Ramos (cell line): ENCODE results near the gene ARRB1.
"Not testable (repeated sequence)": the region's sequence is repeated elsewhere in the genome, so short reads cannot be mapped to it uniquely, and the experiment has no call there.

Source experiments
- in situ Hi-C: fragments of 300-500 bp; cut with MboI; formaldehyde crosslinking; loops from one replicate; pipeline ENCODE4 v1.14.3; 2022; ENCODE audit warnings: low sequenced_read_pairs; ENCODE audit not compliant: unreplicated experiment

ARRB1 gene

DNA sequence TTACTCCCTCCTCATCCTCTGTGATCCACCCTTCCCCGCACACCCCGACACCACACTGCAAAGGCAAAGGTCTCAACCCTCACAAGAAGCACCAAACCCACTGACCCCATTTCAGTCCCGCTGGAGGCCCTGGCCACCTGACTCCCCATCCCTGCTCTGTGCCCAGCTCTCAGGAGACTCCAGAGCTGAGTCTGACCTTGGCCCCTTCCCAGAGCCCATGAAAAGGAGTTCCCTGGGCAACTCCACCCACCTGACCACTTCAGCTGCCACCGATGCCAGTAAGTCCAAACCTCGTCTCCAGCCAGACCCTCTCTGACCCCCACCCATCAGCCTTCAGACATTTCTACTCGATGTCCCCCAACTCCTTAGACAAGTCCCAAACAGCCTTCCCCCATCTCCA lies 45.5 kb downstream of the ARRB1 start:
- in situ Hi-C loops: no loop called here

- in situ Hi-C loops: no loop called here
Measured at GRCh38 chr11:75305452-75305851, 46.0 kb downstream of the ARRB1 start.

DNA sequence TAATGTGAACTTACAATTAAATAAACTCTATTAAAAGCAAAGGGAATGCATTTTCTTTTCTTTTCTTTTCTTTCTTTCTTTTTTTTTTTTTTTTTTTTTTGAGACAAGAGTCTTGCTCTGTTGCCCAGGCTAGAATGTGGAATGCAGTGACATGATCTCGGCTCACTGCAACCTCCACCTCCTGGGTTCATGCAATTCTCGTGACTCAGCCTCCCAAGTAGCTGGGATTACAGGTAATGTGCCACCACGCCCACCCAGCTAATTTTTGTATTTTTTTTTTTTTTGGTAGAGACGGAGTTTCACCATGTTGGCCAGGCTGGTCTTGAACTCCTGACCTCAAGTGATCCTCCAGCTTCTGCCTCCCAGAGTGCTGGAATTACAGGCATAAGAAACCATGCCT lies 46.5 kb downstream of the ARRB1 start:
- in situ Hi-C loops: not testable (repeated sequence)

GRCh38 chr11:75303544-75304224 lies 47.8 kb downstream of the ARRB1 start:
- in situ Hi-C loops: no loop called here

- in situ Hi-C loops: no loop called here
Measured at GRCh38 chr11:75302371-75302770, 49.1 kb downstream of the ARRB1 start.

DNA sequence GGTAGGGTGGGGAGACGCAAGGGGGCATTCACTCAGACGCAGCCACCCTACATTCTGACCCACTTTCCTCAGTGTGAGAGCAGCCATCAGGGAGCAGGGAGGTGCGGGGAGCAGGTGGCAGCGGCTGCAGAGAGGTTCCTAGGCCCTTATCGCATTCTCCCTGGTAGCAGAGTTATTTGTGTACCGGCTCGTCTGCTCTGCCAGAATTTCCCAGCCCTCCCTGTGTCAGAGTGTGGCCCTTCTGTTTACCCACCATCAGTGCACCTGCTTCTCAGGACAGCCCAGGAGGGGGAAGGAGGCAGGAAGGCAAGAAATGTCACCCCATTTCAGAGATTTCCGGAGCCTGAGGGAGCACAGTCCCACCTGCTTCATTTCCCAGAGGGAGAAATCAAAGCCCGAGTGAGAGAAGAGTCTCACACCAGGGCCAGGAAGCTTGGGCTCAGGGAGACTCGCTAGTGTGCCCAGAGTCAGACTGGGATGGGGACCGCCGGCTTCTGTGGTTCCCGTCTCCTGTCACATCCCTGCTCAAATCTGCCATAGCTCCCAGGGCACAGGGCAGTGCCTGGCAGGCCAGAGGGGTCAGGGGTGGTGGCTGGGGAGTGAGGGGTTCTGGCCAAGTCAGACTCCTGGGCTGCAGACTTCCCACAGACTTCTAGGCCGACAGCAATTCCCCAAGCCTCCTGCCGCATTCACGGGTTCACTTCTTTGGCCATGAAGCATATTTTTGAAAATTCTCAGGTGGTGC lies 49.7 kb downstream of the ARRB1 start:
- in situ Hi-C loops: no loop called here

DNA sequence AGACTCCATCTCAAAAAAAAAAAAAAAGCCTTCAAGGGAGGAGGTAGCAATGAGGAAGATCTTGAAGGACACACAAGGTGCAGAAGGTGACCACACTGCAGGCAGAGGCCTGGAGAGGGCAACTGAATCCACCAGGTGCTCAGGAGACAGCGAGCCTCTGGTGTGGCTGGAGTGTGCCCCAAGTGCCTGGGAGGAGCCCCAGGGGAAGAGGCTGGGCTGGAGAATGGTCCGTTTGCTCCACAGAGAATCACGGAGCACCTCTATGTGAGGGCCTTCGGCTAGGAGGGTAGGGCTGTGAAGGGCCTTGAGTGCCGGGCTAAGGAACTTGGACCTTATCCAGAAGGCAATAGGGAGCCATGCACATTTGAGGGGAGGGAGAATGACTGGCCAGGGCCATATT lies 50.3 kb downstream of the ARRB1 start:
- in situ Hi-C loops: no loop called here

DNA sequence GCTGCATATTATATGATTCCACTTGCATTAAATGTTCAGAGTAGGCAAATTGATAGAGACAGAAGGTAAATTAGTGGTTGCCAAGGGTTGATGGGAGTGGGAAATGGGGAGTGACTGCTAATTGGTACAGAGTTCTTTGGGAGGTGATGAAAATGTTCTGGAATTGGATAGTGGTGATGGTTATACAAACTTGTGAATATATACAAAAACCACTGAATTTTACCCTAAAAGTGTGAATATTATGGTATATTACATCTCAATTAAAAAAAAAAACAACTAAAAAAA lies 52.5 kb downstream of the ARRB1 start:
- in situ Hi-C loops: no loop called here

DNA sequence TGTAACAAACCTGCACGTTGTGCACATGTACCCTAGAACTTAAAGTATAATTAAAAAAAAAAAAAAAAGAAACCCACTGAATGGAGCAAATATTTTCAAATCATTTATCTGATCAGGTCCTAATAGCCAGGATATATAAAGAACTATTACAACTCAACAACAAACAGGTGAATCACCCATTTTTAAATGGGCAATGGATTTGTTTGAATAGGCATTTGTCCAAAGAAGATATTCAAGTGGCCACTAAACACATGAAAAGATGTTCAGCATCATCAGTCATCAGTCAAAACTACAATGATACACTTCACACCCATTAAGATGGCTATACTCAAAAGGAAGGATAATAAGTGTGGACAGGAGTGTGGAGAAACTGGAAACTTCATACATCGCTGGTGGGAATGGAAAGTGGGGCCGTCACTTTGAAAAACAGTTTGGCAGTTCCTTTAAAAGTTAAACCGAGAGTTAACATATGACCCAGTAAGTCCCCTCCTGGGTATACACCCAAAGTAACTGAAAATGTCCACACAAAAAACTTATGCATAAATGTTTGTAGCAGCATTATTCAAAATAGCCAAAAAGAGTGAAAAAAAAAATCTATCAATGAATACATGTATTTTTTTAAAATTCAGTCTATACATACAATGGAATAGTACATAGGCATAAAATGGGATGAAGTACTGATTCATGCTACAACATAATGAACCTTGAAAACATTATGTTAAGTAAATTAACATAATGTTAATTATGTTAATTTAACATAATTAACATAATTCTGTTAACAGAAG lies 53.1 kb downstream of the ARRB1 start:
- in situ Hi-C loops: no loop called here

- in situ Hi-C loops: no loop called here
Measured at GRCh38 chr11:75293903-75294302, 57.6 kb downstream of the ARRB1 start.

DNA sequence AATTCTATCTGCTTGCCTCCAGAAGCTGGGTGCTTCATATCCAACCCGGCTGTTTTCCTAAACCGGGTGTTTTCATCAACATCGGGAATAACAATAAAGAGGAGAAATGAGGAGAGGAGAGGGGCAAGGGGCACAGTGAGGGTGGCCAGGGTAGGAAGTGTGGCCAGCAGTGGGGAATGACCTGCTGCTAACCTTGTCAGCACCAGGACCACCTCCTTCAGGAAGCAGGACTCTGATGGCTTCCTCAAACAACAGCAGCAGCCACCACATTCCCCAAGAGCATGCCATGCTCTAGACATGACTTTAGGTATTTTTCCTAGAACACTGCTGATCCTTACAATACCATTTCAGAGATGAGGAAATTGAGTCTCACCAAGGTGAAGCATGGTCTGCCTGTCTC lies 58.5 kb downstream of the ARRB1 start:
- in situ Hi-C loops: no loop called here

DNA sequence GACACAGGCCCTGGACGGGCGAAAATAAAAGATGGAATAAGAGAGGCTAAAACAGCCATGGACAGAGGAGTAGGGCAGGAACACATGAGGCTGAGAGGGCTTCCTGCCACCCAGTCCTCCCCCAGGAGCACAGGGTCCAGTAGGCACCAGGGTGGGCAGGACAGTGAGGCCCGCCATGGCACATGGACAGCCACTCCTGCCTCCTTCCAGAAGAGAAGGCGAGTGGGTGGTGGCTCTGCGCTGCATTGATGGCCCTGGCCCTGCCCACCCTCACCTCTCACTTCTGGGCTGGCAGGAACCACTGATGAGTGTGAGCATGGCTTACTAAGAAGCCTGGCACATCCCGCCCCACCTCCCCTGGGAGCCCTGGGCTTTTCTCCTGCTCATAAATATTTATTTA lies 59.7 kb downstream of the ARRB1 start:
- in situ Hi-C loops: no loop called here

DNA sequence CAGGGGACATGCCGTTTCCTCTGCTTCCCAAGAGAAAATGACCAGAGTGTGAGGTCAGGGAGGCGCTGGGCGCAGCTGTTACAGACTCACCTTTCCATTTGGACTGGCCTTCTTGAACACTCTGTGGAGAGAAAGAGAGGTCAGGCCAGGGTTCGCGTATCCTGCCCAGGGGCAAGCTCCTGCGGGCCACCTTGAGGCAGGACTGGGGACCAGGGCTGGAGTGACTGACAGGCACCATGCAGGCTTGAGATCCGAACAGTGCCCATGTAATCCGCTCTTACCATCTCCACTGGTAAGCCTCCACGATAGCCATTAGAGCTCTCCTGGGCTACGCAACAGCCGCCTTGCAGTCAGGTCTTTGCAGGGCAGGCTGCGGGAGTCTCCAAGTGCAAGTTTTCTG lies 61.5 kb downstream of the ARRB1 start:
- in situ Hi-C loops: no loop called here

DNA sequence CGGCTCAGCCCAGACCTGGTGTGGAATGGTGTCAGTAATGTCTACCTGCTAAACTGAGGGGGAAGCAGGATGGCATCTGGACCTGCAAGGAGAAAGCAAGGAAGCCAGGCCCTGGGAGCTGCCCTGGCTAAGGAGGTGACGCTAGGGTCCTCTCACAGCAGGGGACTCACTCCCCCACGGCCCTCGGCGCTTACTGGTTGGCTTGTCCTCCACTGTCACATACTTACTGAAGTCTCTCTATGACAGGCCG lies 62.0 kb downstream of the ARRB1 start:
- in situ Hi-C loops: no loop called here

DNA sequence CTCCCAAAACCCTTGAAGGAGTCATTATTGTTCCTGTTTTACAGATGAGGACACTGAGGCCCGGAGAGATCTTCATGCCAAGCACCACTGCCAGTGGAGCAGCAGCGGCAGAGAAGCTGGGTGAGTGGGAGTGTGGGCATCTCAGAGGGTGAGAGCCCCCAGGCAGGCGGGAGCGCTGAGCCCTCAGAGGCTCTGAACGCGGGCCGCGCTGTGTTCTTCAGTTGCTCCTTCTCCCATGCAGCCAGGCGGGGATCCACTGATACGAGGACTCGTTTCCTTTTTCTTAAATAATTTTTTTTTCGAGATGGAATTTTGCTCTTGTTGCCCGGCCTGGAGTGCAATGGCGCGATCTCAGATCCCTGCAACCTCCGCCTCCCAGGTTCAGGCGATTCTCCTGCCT lies 63.9 kb downstream of the ARRB1 start:
- in situ Hi-C loops: no loop called here

DNA sequence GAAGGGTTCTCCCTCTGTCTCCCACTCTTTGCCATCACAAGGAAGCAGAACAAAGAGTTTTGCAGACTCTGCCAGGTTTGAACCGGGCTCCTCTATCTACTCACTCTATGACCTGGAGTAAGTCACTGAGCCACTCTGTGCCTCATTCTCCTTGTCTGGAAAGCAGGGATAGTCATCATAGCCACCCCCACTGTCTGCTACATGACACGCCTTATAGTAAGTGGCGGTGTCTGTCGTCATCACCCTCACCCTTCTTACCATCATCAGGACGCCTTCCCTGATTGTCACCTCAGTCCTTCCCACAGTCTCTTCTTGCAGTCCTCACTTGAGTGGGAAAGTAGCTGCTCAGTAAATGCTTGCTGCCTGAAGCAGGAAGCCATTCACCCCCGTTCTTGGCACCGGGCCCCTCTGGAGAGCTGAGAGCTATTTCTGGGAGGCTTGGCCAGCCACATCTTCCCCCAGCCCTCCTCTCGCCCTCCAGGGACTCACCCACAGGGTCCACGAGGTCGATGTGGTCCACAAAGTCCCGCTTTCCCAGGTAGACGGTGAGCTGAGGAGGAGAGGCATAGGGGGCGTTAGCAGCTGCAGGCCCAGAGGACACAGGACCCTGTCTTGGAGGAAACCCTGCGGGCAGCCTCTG lies 64.5 kb downstream of the ARRB1 start:
- in situ Hi-C loops: no loop called here

GRCh38 chr11:75285776-75286360 lies 65.6 kb downstream of the ARRB1 start:
- in situ Hi-C loops: no loop called here

DNA sequence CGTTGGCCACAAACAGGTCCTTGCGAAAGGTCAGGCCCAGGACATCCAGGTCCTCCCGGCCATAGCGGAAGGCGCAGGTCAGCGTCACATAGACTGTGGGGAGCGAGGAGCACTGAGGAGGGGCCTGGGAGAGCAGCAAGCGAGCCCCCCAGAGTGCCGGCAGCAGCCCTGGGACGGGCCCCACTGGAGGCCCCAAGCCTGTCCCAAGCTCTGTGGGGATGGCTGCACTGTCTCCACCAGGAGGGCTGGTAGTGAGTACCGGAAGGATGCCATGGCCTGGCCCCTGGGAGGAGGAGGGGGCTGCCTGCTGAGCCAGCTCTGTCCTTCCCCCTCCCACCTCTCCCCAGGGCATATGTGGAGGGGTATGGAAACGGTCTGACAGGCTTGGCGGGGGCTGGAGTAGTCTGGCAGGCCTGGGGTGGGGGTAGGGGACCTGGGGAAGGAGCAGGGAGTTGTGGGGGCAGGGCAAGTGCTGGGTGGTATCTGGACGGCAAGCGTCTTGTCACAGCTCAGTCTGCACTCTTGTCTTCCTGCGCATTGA lies 68.0 kb downstream of the ARRB1 start:
- in situ Hi-C loops: no loop called here

GRCh38 chr11:75281469-75282095 lies 69.9 kb downstream of the ARRB1 start:
- in situ Hi-C loops: no loop called here

- in situ Hi-C loops: no loop called here
Measured at GRCh38 chr11:75280770-75281468, 70.5 kb downstream of the ARRB1 start.
